ENCODE results near the gene BMP2K. TPM values are rescaled to one million over a fixed set of nuclear protein-coding genes. Genes with fewer than 3 reads are reported as not detected.

The BMP2K gene
- total RNA-seq = 10 to 100 TPM; 54.3 to 60.9 TPM

GRCh38 chr4:78776079-78776728 lies at the start of gene BMP2K:
BMP2K (plus strand) TSS chr4:78776350; CDS start chr4:78776544, 194 bp downstream.

GRCh38 chr4:78938868-78939666 lies 162.9 kb downstream of the BMP2K start, which contains the start of gene PAQR3:
PAQR3 (minus strand) TSS chr4:78939438; CDS start chr4:78939224, 214 bp downstream.

Small RNA genes lying within 50 kb of the gene (small RNA-seq; reads per million reads assigned to genes)
- gene AC098818.1 (0 reads per million in 2 donors), gene MIR5096 (0 reads per million in 2 donors), gene RN7SL127P (0 reads per million in 2 donors)

Other genes with a start within 250 kb of the BMP2K start
- 10 to 100 TPM in 1 of 2 donors, 1 to 10 TPM in 1; 6.9 to 10.3 TPM for gene ANXA3, start 224.6 kb upstream of the BMP2K start, total RNA-seq
- gene PAQR3, start 163.1 kb downstream of the BMP2K start, total RNA-seq = 10 to 100 TPM in 1 of 2 donors, 1 to 10 TPM in 1; 10.0 to 14.3 TPM